H54 (cell line): ENCODE measurements around the gene ANKRD63.

ENCODE experiments used
- DNase-seq: peaks from one replicate; pipeline ENCODE4 v3.0.0; 2011; ENCODE audit warnings: low spot score, mixed read lengths; ENCODE audit not compliant: insufficient read length
- FAIRE-seq: peaks from 3 replicates; lab custom pipeline; 2011; peaks lifted over from hg19 to GRCh38; lab: Jason Lieb, UNC
- POLR2A ChIP-seq: IDR thresholded peaks from 2 replicates; pipeline ENCODE4 v1.6.1; 2011; ENCODE audit warnings: low read depth, mild to moderate bottlenecking, low read length

The ANKRD63 gene

GRCh38 chr15:40322531-40323238 is 39.8 kb upstream of the ANKRD63 start:
- DNase-seq = no peak
- no peak for FAIRE-seq
- no peak for TF ChIP-seq POLR2A

- FAIRE-seq (peak; percentile 27), DNase-seq (peak; percentile 83)
- TF ChIP-seq POLR2A = no peak
These were observed 38.1 kb upstream of the ANKRD63 start for GRCh38 chr15:40320931-40321371.

GRCh38 chr15:40320409-40320808 is 37.5 kb upstream of the ANKRD63 start:
- no peak for FAIRE-seq
- DNase-seq = no peak
- no peak for TF ChIP-seq POLR2A

- DNase-seq (no peak), FAIRE-seq (no peak)
- no peak for TF ChIP-seq POLR2A
These were observed 34.7 kb upstream of the ANKRD63 start for GRCh38 chr15:40317580-40317979.

GRCh38 chr15:40316931-40317330 is 34.1 kb upstream of the ANKRD63 start:
- no peak for TF ChIP-seq POLR2A
- FAIRE-seq (no peak), DNase-seq (no peak)

- FAIRE-seq (peak; percentile 30), DNase-seq (peak; percentile 75)
- no peak for TF ChIP-seq POLR2A
These were observed 31.9 kb upstream of the ANKRD63 start for GRCh38 chr15:40314723-40315276.

- TF ChIP-seq POLR2A = no peak
- DNase-seq (no peak), FAIRE-seq (peak; percentile 58)
These were observed 30.9 kb upstream of the ANKRD63 start for GRCh38 chr15:40313531-40314398.

- no peak for DNase-seq
- FAIRE-seq = no peak
- no peak for TF ChIP-seq POLR2A
These were observed 29.7 kb upstream of the ANKRD63 start for GRCh38 chr15:40312370-40313158.

DNA sequence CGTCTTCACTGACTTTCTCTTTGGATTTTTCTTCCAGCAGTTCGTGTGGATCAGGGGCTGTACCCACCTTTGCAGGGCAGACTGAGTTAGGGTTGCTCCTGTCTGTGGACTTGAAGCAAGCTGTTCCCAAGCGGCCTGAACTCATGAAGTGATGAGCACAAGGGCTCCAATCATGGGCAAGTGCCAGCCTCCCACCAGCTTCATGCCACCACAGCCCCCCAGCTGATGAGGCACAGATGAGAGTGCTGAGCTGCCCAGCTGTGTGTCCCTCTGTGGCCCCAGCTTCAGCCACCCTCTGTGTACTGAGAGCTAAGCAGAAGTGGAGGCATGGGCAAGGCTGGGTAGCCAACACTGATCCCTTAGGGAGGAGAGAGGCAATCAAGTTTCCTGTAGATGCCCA is 28.1 kb upstream of the ANKRD63 start:
- DNase-seq = no peak
- TF ChIP-seq POLR2A = no peak
- no peak for FAIRE-seq

DNA sequence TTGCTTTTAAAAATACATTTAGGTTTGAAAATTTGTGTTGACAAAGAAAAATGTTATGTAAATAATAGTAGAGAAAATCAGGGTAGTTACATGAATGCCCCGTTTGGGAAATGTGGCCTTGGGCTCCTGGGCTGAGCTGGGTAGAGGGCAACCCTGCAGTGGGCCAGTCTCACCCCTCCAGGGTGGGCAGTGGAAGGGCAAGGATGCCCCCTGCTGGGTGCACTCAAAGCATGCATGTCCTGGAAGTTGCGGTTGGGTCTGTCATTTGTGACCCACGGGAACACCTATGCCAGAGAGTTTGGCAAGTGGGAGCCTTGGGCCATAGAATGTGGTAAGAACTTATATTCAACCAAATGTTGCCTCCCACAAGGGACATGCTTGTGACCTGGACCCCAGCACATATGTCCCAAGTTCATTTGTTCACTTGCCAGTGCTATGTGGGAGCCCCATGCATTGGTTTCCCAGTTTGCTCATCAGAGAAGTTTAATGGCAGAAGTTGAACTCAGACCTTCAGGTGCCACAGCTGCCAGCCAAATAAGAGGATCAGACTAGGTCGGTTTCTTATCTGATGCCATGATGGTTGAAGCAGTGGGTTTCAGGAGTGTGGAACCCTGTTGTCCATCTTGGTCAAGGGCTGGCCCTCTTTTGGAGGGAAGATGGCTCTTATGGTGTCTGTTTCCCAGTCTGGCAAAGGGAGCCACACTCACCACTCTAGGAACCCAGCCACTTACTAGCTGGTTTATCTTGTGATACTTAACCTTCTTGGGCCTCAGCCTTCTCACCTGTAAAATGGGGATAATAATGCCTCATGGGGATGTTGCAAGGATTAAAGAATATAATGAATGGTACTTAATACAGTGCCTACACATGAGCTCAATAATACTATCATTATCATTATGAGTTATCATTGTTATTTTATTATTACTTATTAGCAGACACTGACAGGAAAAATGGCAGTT is 27.4 kb upstream of the ANKRD63 start:
- no peak for DNase-seq
- FAIRE-seq = no peak
- TF ChIP-seq POLR2A = no peak

DNA sequence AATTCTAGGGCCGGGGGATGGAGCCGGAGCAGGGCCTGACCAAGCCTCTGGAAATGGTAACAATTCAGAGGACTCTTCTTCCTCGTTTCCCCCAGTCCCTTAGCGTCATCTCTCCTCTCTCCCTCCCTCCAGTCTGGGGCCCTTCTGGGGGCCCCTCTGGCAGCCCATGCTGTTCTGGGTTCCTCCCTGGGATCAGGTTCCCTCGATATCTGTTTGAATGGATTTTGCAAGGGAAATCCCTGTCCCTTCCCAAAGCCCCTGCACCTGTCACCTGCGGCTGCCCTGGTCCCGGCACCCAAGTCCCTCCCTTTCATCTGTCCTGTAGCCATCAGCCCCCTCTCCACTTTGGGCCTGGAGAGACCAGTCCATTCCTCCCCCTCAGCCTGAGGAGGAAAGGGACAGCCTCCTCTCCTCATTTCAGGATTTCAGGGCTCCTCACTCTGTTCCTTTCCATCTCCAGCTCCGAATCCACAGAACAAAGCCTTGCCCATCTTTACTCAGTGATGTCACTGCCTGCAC is 26.5 kb upstream of the ANKRD63 start:
- no peak for DNase-seq

More for the DNA sequence above, 26.5 kb upstream of the ANKRD63 start:
- no peak for TF ChIP-seq POLR2A
- no peak for FAIRE-seq
